Esophagus squamous epithelium (tissue), 4 donors: ENCODE measurements around the gene RSPH1.

Experiments
- POLR2A ChIP-seq, 4 donors: fragments of 450-650 bp; IDR thresholded peaks; one replicate each; pipeline ENCODE4 v1.6.1; 2017; ENCODE audit warnings: antibody characterized with exemption in 4 of 4, mild to moderate bottlenecking in 4 of 4, moderate library complexity in 3 of 4
- TF ChIP-seq, protein P1 (sequence below), 6 experiments: fragments of 450-650 bp in 4 of 6; fragments of 200-600 bp in 2 of 6; sonication (generic) in 2 of 6; IDR thresholded peaks; one replicate each; pipeline ENCODE4 v1.5.1; 2016 to 2019; ENCODE audit warnings: antibody characterized with exemption in 6 of 6, mild to moderate bottlenecking in 4 of 6, moderate library complexity in 4 of 6

DNA sequence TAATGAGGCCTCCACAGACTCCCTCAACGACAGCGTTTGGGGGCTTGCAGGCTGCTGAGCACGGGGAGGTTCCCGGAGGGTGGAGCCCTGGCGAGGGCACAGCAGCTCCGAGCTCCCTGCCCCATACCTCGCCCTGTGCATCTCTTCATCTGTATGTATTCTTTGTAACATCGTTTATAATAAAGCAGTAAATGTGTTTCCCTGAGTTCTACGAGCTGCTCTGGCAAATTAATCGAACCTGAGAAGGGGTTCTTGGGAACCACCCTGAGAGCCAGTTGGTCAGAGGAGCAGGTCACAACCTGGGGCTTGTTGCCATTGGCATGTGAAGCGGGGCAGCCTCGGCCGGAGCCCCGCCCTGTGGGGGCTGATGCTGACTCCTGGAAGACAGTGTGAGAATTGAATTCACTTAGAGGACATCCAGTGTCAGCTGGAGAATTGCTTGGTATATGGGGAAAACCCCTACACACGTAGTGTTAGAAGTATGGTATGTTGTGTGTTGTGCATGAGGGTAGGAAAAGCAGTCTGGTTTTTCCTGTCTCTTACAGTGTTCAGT lies 29.1 kb upstream of the RSPH1 start:
- TF ChIP-seq, protein P1, sequence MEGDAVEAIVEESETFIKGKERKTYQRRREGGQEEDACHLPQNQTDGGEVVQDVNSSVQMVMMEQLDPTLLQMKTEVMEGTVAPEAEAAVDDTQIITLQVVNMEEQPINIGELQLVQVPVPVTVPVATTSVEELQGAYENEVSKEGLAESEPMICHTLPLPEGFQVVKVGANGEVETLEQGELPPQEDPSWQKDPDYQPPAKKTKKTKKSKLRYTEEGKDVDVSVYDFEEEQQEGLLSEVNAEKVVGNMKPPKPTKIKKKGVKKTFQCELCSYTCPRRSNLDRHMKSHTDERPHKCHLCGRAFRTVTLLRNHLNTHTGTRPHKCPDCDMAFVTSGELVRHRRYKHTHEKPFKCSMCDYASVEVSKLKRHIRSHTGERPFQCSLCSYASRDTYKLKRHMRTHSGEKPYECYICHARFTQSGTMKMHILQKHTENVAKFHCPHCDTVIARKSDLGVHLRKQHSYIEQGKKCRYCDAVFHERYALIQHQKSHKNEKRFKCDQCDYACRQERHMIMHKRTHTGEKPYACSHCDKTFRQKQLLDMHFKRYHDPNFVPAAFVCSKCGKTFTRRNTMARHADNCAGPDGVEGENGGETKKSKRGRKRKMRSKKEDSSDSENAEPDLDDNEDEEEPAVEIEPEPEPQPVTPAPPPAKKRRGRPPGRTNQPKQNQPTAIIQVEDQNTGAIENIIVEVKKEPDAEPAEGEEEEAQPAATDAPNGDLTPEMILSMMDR (IDR thresholded peaks at IDR 0.05), result no peak
- no peak for TF ChIP-seq POLR2A (IDR thresholded peaks at IDR 0.05)
